Measurements from ENCODE around the gene ZCCHC7.

Gene ZCCHC7

GRCh38 chr9:37342493-37342892, 222.1 kb downstream of the ZCCHC7 start:
- DNase-seq: no peak

- DNase-seq: no peak
These were observed 222.5 kb downstream of the ZCCHC7 start for GRCh38 chr9:37342895-37343294.

- DNase-seq: no peak
These were observed 223.3 kb downstream of the ZCCHC7 start for GRCh38 chr9:37343724-37344123.

GRCh38 chr9:37345038-37345437, 224.7 kb downstream of the ZCCHC7 start:
- DNase-seq: no peak

- no peak for DNase-seq
These were observed 228.5 kb downstream of the ZCCHC7 start for GRCh38 chr9:37348917-37349316.

GRCh38 chr9:37350486-37351190, 230.3 kb downstream of the ZCCHC7 start:
- no peak for DNase-seq

- DNase-seq: no peak
These were observed 233.4 kb downstream of the ZCCHC7 start for GRCh38 chr9:37353791-37354190.

- no peak for DNase-seq
These were observed 242.1 kb downstream of the ZCCHC7 start for GRCh38 chr9:37362430-37362829.

GRCh38 chr9:37363124-37363523, 242.8 kb downstream of the ZCCHC7 start:
- DNase-seq: no peak

- no peak for DNase-seq
These were observed 243.8 kb downstream of the ZCCHC7 start for GRCh38 chr9:37364136-37364535.

GRCh38 chr9:37364751-37365360, 244.5 kb downstream of the ZCCHC7 start:
- no peak for DNase-seq

GRCh38 chr9:37369671-37370070, 249.3 kb downstream of the ZCCHC7 start:
- no peak for DNase-seq

- no peak for DNase-seq
These were observed 249.9 kb downstream of the ZCCHC7 start for GRCh38 chr9:37370282-37370681.

GRCh38 chr9:37370968-37371563, 250.7 kb downstream of the ZCCHC7 start:
- DNase-seq: no peak

GRCh38 chr9:37371565-37372464, 251.4 kb downstream of the ZCCHC7 start:
- DNase-seq: no peak

GRCh38 chr9:37372839-37373238, 252.5 kb downstream of the ZCCHC7 start:
- no peak for DNase-seq

- DNase-seq: no peak
These were observed 253.2 kb downstream of the ZCCHC7 start for GRCh38 chr9:37373621-37374020.

- DNase-seq: no peak
These were observed 254.5 kb downstream of the ZCCHC7 start for GRCh38 chr9:37374892-37375291.

GRCh38 chr9:37377688-37378612, 257.6 kb downstream of the ZCCHC7 start:
- DNase-seq: no peak

- DNase-seq: no peak
These were observed 258.2 kb downstream of the ZCCHC7 start for GRCh38 chr9:37378613-37379004.

GRCh38 chr9:37379835-37380234, 259.5 kb downstream of the ZCCHC7 start:
- DNase-seq: no peak

GRCh38 chr9:37380570-37380969, 260.2 kb downstream of the ZCCHC7 start:
- DNase-seq: no peak
